Fibroblast of lung (primary cell): ENCODE results near the gene TMCC2. TPM values are rescaled to one million over a fixed set of nuclear protein-coding genes. Genes with fewer than 3 reads are reported as not detected.

Experiments used
- DNase-seq, 2 donors: peaks; one replicate each; pipeline versions ENCODE4 v3.0.0 to v3.0.0-alpha.2; 2010; ENCODE audit warnings: low read depth in 2 of 2
- H2AFZ ChIP-seq: 2 replicates; pipeline ENCODE4 v1.5.1; 2012; ENCODE audit warnings: low read length, control low read depth, inconsistent platforms
- H3K27ac ChIP-seq: 2 replicates; pipeline ENCODE4 v1.5.1; 2011; ENCODE audit warnings: low read length, control low read depth; ENCODE audit not compliant: insufficient read depth
- H3K27me3 ChIP-seq: 2 replicates; pipeline ENCODE4 v1.5.1; 2011; ENCODE audit warnings: mild to moderate bottlenecking, low read length; ENCODE audit not compliant: control insufficient read depth, insufficient read depth
- H3K36me3 ChIP-seq: 2 replicates; pipeline ENCODE4 v1.5.1; 2011; ENCODE audit warnings: low read length; ENCODE audit not compliant: control insufficient read depth, insufficient read depth
- H3K4me1 ChIP-seq: 2 replicates; pipeline ENCODE4 v1.5.1; 2011; ENCODE audit warnings: low read length; ENCODE audit not compliant: control insufficient read depth, insufficient read depth; ENCODE audit errors: extremely low read depth
- H3K4me2 ChIP-seq: 2 replicates; pipeline ENCODE4 v1.5.1; 2011; ENCODE audit warnings: low read length, control low read depth; ENCODE audit not compliant: insufficient read depth; ENCODE audit errors: extremely low read depth
- H3K4me3 ChIP-seq, 4 experiments: fragments of 200-600 bp in 1 of 4; sonication (generic) in 1 of 4; replicated peaks in 1 of 4; 2 replicates each; pipeline ENCODE4 v1.5.1; 2011 to 2016; ENCODE audit warnings: low read length in 4 of 4, low read depth in 3 of 4, mild to moderate bottlenecking in 3 of 4, control low read depth in 2 of 4, inconsistent platforms in 1 of 4, mixed read lengths in 1 of 4; ENCODE audit not compliant: insufficient read depth in 1 of 4; ENCODE audit errors: control extremely low read depth in 1 of 4
- H3K79me2 ChIP-seq: 2 replicates; pipeline ENCODE4 v1.5.1; 2012; ENCODE audit warnings: mild to moderate bottlenecking, low read length, inconsistent platforms; ENCODE audit not compliant: control insufficient read depth, insufficient read depth
- H3K9ac ChIP-seq: 2 replicates; pipeline ENCODE4 v1.5.1; 2011; ENCODE audit warnings: mild to moderate bottlenecking, low read length, control low read depth; ENCODE audit not compliant: insufficient read depth
- H3K9me3 ChIP-seq: 2 replicates; pipeline ENCODE4 v1.5.1; 2012; ENCODE audit warnings: low read depth, low read length; ENCODE audit not compliant: control insufficient read depth, insufficient read depth
- H4K20me1 ChIP-seq: 2 replicates; pipeline ENCODE4 v1.5.1; 2011; ENCODE audit warnings: low read length; ENCODE audit not compliant: control insufficient read depth, insufficient read depth; ENCODE audit errors: extremely low read depth
- EZH2 ChIP-seq: IDR thresholded peaks from 2 replicates; pipeline ENCODE4 v1.5.1; 2012; ENCODE audit warnings: low read length, control low read depth, mild to moderate bottlenecking; ENCODE audit errors: missing control alignments
- polyA plus RNA-seq, 2 donors: library from polyadenylated mRNA; depleted of rRNA in 1 of 2; stranded (reverse) in 1 of 2; unstranded in 1 of 2; fragments of >200 nt; gene quantifications; 2 replicates each; pipeline ENCODE4 v1.2.1, GENCODE V29; 2011 to 2012; ENCODE audit warnings: missing spikeins in 1 of 2
- total RNA-seq: library from RNA; depleted of rRNA; stranded (reverse); fragments of >200 nt; gene quantifications from 2 replicates; pipeline ENCODE4 v1.2.1, GENCODE V29; 2014
- TF ChIP-seq, protein P1 (sequence below), 2 donors: IDR thresholded peaks in 1 of 2; conservative IDR thresholded peaks in 1 of 2; 1 replicate in 1 of 2; 2 replicates in 1 of 2; pipeline ENCODE4 v1.5.1; 2011 to 2012; ENCODE audit warnings: low read length in 2 of 2, control low read depth in 1 of 2, inconsistent platforms in 1 of 2, low read depth in 1 of 2, mild to moderate bottlenecking in 1 of 2

TMCC2 gene
- total and polyA plus RNA-seq, 2 donors (not counting 1 experiment from before 2014, with no cell fraction given): 2.3 to 6.9 TPM

DNA sequence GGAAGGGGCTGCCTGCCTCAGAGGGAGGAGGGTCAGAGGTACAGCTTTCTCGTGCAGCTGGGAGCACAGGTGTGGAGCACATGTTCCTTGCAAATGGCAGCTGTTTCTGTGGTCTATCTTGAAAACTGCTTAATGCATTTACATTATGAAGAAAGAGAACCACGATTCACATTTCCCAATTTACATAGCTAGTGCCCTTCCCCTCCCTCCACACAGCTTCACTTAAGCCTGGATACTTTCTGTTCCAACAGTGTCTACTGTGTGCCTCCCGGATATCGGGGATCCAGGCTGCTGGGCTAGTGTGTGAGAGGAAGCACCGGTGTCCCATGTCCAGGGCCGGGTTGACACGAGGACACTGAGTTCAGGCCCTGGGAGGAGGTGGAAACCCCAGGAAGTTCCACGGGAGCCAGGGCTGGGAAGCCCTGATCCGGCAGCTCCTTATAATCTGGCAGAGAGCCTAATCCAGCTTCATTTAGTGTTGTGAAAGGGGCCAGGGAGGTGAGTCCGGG, 31.6 kb downstream of the TMCC2 start:
- Histone ChIP-seq H3K4me1 (peaks cover 2% of the 10 kb centered on the region), H3K27ac (no peak overlapping the region), H3K9me3 (no peaks in the 10 kb centered on the region), H3K4me2 (no peak overlapping the region), H3K27me3 (no peaks in the 10 kb centered on the region), H3K79me2 (no peaks in the 10 kb centered on the region), H4K20me1 (no peaks in the 10 kb centered on the region), H3K36me3 (no peaks in the 10 kb centered on the region), H3K4me3 (no peak overlapping the region), H2AFZ (no peak overlapping the region), H3K9ac (no peak overlapping the region)
- TF ChIP-seq, protein P1, sequence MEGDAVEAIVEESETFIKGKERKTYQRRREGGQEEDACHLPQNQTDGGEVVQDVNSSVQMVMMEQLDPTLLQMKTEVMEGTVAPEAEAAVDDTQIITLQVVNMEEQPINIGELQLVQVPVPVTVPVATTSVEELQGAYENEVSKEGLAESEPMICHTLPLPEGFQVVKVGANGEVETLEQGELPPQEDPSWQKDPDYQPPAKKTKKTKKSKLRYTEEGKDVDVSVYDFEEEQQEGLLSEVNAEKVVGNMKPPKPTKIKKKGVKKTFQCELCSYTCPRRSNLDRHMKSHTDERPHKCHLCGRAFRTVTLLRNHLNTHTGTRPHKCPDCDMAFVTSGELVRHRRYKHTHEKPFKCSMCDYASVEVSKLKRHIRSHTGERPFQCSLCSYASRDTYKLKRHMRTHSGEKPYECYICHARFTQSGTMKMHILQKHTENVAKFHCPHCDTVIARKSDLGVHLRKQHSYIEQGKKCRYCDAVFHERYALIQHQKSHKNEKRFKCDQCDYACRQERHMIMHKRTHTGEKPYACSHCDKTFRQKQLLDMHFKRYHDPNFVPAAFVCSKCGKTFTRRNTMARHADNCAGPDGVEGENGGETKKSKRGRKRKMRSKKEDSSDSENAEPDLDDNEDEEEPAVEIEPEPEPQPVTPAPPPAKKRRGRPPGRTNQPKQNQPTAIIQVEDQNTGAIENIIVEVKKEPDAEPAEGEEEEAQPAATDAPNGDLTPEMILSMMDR (conservative IDR thresholded peaks at IDR 0.05 in 1 of 2, IDR thresholded peaks at IDR 0.05 in 1 of 2; ENCODE audit: low read depth in 1 of 2, low read length in 2 of 2): no peak
- TF ChIP-seq EZH2: no peak
- peak in 1 of 2 donors; percentile 26 for DNase-seq

DNA sequence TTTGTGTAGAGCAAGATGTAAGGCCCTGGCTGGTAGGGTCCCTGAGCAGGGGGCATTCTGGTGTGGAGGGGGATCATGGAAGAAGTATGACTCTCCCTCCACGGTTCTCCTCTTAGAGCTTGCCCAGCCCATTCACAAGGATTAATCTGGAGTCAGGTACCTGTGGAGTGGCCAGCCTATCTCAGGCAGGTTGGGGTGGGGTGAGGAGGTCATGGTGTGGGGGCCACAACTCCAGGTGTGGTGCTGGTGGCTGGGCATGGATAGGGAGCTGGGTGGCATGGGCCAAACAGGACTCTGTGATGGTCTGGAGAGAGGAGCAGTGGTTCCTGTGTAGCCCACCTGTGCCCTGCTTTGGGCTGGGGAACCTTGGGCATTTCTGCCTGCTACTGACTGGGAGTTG, 32.3 kb downstream of the TMCC2 start:
- Histone ChIP-seq H3K4me3 (no peak overlapping the region), H3K4me1 (peaks cover 2% of the 10 kb centered on the region), H3K36me3 (no peaks in the 10 kb centered on the region), H3K9ac (no peak overlapping the region), H3K79me2 (no peaks in the 10 kb centered on the region), H3K27ac (no peak overlapping the region), H3K9me3 (no peaks in the 10 kb centered on the region), H4K20me1 (no peaks in the 10 kb centered on the region), H2AFZ (no peak overlapping the region), H3K4me2 (no peak overlapping the region), H3K27me3 (no peaks in the 10 kb centered on the region)
- no peak for DNase-seq
- no peak for TF ChIP-seq EZH2
- TF ChIP-seq, protein P1 (conservative IDR thresholded peaks at IDR 0.05 in 1 of 2, IDR thresholded peaks at IDR 0.05 in 1 of 2; ENCODE audit: low read depth in 1 of 2, low read length in 2 of 2): no peak

DNA sequence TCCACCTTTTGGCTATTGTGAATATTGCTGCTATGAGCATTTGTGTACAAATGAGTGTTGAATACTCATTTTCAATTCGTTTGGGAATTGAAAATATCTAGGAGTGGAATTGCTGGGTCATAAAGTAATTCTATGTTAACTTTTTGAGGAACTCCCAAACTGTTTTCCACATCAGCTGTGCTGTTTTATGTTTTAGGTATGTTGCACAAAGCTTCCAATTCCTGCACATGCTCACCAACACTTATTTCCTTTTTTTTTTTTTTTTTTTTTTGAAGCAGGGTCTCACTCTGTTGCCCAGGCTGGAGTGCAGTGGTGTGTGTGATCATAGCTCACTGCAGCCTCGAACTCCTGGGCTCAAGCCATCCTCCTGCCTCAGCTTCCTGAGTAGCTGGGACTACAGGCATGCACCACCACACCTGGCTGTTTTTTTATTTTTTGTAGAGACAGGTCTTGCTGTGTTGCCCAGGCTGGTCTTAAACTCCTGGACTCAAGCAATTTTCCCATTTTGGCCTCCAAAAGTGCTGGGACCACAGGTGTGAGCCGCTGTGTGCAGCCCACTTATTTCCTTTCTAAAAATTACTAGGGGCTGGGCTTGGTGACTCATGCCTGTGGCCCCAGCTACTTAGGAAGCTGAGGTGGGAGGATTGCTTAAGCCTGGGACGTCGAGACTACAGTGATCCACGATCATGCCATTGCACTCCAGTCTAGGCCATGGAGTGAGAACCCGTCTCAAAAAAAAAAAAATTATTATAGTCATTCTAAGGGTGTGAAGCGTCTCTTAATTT, 33.4 kb downstream of the TMCC2 start:
- DNase-seq: peak; percentile 36 to 82
- no peak overlapping the region for H3K9ac ChIP-seq
- H3K4me1 ChIP-seq: peaks cover 2% of the 10 kb centered on the region
- no peaks in the 10 kb centered on the region for H3K9me3 ChIP-seq
- no peaks in the 10 kb centered on the region for H3K36me3 ChIP-seq
- no peak overlapping the region for H3K4me3 ChIP-seq
- H2AFZ ChIP-seq: no peak overlapping the region
- H3K79me2 ChIP-seq: no peaks in the 10 kb centered on the region
- H3K27me3 ChIP-seq: no peaks in the 10 kb centered on the region
- no peak for TF ChIP-seq EZH2
- TF ChIP-seq, protein P1 (conservative IDR thresholded peaks at IDR 0.05 in 1 of 2, IDR thresholded peaks at IDR 0.05 in 1 of 2; ENCODE audit: low read depth in 1 of 2, low read length in 2 of 2): no peak
- H3K27ac ChIP-seq: no peak overlapping the region
- H4K20me1 ChIP-seq: no peaks in the 10 kb centered on the region
- no peak overlapping the region for H3K4me2 ChIP-seq
